Measurements from ENCODE around the gene SDK1. TPM values are rescaled to one million over a fixed set of nuclear protein-coding genes. Genes with fewer than 3 reads are reported as not detected.

Gene SDK1
- total RNA-seq, 1 donor from 2014 or later = 5.4 TPM

- Mint-ChIP-seq H3K27ac (ENCODE audit: unreplicated experiment) (no peak overlapping the region), H3K4me1 (ENCODE audit: unreplicated experiment) (no peaks in the 10 kb centered on the region), H3K9me3 (ENCODE audit: unreplicated experiment) (no peaks in the 10 kb centered on the region)
These were observed 31.3 kb downstream of the SDK1 start for GRCh38 chr7:3332308-3332707.

DNA sequence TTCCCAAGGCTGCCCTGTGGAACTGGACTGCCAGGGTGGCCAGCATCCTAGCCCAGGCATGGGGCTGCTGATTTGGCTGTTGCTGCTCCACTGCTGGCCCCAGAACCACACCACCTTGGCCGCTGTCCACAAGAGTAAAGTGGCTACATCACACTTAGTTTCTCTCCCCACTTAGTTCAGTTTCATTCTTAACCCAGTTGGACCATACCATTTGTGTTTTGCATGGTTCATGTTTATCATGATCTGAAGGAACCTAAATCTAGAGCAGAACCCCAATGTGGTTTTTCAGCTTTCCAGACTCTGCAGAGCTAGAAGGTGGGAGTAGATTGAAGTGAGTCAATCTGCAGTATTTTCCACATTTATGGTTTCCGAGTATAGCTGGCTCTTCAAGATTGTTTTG, 32.8 kb downstream of the SDK1 start:
- Mint-ChIP-seq H3K4me1 (ENCODE audit: unreplicated experiment) (no peaks in the 10 kb centered on the region), H3K27me3 (ENCODE audit: unreplicated experiment) (no peaks in the 10 kb centered on the region), H3K36me3 (ENCODE audit: unreplicated experiment) (no peaks in the 10 kb centered on the region), H3K27ac (ENCODE audit: unreplicated experiment) (no peak overlapping the region), H3K9me3 (ENCODE audit: unreplicated experiment) (no peaks in the 10 kb centered on the region), H3K4me3 (ENCODE audit: unreplicated experiment) (no peak overlapping the region)
- TF ChIP-seq, protein P1, sequence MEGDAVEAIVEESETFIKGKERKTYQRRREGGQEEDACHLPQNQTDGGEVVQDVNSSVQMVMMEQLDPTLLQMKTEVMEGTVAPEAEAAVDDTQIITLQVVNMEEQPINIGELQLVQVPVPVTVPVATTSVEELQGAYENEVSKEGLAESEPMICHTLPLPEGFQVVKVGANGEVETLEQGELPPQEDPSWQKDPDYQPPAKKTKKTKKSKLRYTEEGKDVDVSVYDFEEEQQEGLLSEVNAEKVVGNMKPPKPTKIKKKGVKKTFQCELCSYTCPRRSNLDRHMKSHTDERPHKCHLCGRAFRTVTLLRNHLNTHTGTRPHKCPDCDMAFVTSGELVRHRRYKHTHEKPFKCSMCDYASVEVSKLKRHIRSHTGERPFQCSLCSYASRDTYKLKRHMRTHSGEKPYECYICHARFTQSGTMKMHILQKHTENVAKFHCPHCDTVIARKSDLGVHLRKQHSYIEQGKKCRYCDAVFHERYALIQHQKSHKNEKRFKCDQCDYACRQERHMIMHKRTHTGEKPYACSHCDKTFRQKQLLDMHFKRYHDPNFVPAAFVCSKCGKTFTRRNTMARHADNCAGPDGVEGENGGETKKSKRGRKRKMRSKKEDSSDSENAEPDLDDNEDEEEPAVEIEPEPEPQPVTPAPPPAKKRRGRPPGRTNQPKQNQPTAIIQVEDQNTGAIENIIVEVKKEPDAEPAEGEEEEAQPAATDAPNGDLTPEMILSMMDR (IDR thresholded peaks at IDR 0.05) = no peak
- no peak for DNase-seq (ENCODE audit: extremely low spot score, unreplicated experiment)

More at GRCh38 chr7:3332308-3332707, 31.3 kb downstream of the SDK1 start:
- no peaks in the 10 kb centered on the region for H3K27me3 Mint-ChIP-seq (ENCODE audit: unreplicated experiment)
- H3K36me3 Mint-ChIP-seq (ENCODE audit: unreplicated experiment) = no peaks in the 10 kb centered on the region
- DNase-seq (ENCODE audit: extremely low spot score, unreplicated experiment) = no peak
- TF ChIP-seq, protein P1 (IDR thresholded peaks at IDR 0.05) = no peak
- no peak overlapping the region for H3K4me3 Mint-ChIP-seq (ENCODE audit: unreplicated experiment)

DNA sequence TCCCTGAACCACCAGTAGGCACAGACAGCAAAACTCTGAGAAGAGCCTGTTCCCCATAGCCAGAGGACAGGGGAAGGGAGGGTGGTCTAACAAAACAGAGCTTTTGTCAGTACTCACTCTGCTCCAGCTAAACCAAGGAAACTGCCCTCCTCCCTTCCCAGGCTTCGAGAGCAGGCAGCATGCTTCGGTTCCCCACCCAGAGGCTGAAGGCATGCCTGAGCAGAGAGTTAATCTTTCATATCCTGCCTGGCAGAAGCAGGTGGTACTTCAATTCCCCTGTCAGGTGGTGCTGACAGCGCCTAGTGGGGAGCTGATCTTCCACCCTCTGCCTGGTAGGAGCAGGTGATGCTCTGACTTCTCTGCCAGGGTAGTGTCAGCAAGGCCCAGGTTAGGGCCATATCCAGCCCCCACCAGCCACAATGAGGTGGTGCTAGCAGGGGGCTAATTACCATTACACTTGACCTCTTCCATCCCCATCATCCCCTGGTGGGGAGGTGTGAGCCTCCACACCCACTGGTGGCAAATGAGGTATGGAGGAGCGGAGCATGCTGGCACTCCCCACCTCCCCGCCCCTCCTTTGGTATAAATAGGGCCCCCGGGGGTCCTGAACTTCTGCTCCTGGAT, 35.1 kb downstream of the SDK1 start:
- H3K27me3 Mint-ChIP-seq (ENCODE audit: unreplicated experiment) = no peaks in the 10 kb centered on the region
- no peak overlapping the region for H3K4me3 Mint-ChIP-seq (ENCODE audit: unreplicated experiment)
- no peaks in the 10 kb centered on the region for H3K4me1 Mint-ChIP-seq (ENCODE audit: unreplicated experiment)
- H3K27ac Mint-ChIP-seq (ENCODE audit: unreplicated experiment) = no peak overlapping the region
- TF ChIP-seq, protein P1 (IDR thresholded peaks at IDR 0.05) = no peak
- no peak for DNase-seq (ENCODE audit: extremely low spot score, unreplicated experiment)
- H3K36me3 Mint-ChIP-seq (ENCODE audit: unreplicated experiment) = no peaks in the 10 kb centered on the region
- H3K9me3 Mint-ChIP-seq (ENCODE audit: unreplicated experiment) = no peaks in the 10 kb centered on the region

GRCh38 chr7:3338161-3338560, 37.1 kb downstream of the SDK1 start:
- TF ChIP-seq, protein P1 (IDR thresholded peaks at IDR 0.05) = no peak
- Mint-ChIP-seq H3K4me3 (ENCODE audit: unreplicated experiment) (no peak overlapping the region), H3K36me3 (ENCODE audit: unreplicated experiment) (no peaks in the 10 kb centered on the region), H3K27ac (ENCODE audit: unreplicated experiment) (no peak overlapping the region), H3K27me3 (ENCODE audit: unreplicated experiment) (no peaks in the 10 kb centered on the region), H3K4me1 (ENCODE audit: unreplicated experiment) (no peaks in the 10 kb centered on the region), H3K9me3 (ENCODE audit: unreplicated experiment) (no peaks in the 10 kb centered on the region)
- DNase-seq (ENCODE audit: extremely low spot score, unreplicated experiment) = no peak

DNA sequence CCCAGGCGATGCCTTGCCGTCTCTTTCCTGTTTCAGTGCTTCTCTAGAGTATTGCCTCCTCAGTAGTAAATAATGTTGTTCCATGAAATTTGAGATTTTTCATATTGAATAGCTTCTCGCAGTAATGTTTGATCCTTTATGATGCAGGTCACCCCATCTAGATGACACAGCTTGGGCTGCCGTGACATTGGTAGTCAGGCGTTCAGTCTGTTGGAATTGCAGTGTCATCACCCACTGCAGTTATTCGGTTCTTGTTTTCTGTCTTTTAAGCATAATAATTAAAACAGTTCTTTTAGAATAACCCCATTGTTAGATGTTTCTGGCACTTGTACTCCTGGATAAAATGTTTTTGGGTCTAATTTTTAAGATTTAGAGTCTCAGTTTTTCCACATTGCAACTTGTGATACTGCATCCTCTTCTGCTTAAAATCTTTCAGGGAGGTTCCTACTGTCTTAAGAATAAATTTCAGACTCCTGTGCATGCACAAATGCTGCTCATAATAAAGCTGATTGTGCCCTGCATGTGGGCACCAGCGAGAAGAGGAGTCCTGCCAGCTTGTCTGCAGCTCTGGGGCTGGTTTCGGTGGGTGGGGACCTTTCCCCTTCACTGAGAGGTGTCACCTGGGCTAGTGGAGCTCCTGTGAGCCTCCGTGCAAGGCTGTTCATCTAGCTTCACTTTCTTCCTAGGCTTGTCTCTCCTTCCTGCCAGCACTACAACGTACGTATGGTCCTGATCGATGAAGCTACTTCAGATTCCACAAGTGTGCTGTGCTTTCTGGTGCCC, 44.8 kb downstream of the SDK1 start:
- H3K27ac Mint-ChIP-seq (ENCODE audit: unreplicated experiment) = no peak overlapping the region
- TF ChIP-seq, protein P1 (IDR thresholded peaks at IDR 0.05) = no peak
- no peaks in the 10 kb centered on the region for H3K27me3 Mint-ChIP-seq (ENCODE audit: unreplicated experiment)
- H3K9me3 Mint-ChIP-seq (ENCODE audit: unreplicated experiment) = no peaks in the 10 kb centered on the region
- H3K36me3 Mint-ChIP-seq (ENCODE audit: unreplicated experiment) = no peaks in the 10 kb centered on the region
- no peaks in the 10 kb centered on the region for H3K4me1 Mint-ChIP-seq (ENCODE audit: unreplicated experiment)
- DNase-seq (ENCODE audit: extremely low spot score, unreplicated experiment) = no peak
- H3K4me3 Mint-ChIP-seq (ENCODE audit: unreplicated experiment) = no peak overlapping the region

Measured in osteocyte (in vitro differentiated cells).